GM18507 (cell line): ENCODE measurements around the gene MRGPRE.

Source experiments
- DNase-seq: peaks from one replicate; pipeline ENCODE4 v3.0.0; 2011; ENCODE audit warnings: low read depth; ENCODE audit not compliant: insufficient read length; ENCODE audit errors: extremely low spot score
- FAIRE-seq: peaks from 2 replicates; lab custom pipeline; 2011; peaks lifted over from hg19 to GRCh38; lab: Jason Lieb, UNC

Gene MRGPRE

GRCh38 chr11:3199537-3200295 lies 32.5 kb downstream of the MRGPRE start:
- FAIRE-seq (no peak), DNase-seq (no peak)

- FAIRE-seq (no peak), DNase-seq (no peak)
These were observed 33.4 kb downstream of the MRGPRE start for GRCh38 chr11:3198815-3199214.

- DNase-seq (no peak), FAIRE-seq (no peak)
These were observed 34.2 kb downstream of the MRGPRE start for GRCh38 chr11:3197878-3198528.

- DNase-seq (no peak), FAIRE-seq (no peak)
These were observed 35.0 kb downstream of the MRGPRE start for GRCh38 chr11:3197044-3197695.

GRCh38 chr11:3196161-3197043 lies 35.8 kb downstream of the MRGPRE start:
- DNase-seq, result no peak
- FAIRE-seq, result no peak

- DNase-seq (no peak), FAIRE-seq (no peak)
These were observed 36.7 kb downstream of the MRGPRE start for GRCh38 chr11:3195251-3196160.

GRCh38 chr11:3194016-3194816 lies 38.0 kb downstream of the MRGPRE start:
- no peak for DNase-seq
- FAIRE-seq, result no peak

- FAIRE-seq (no peak), DNase-seq (no peak)
These were observed 38.7 kb downstream of the MRGPRE start for GRCh38 chr11:3193373-3194015.

- FAIRE-seq, result no peak
- DNase-seq, result no peak
These were observed 39.5 kb downstream of the MRGPRE start for GRCh38 chr11:3192511-3193372.

- DNase-seq (no peak), FAIRE-seq (no peak)
These were observed 40.5 kb downstream of the MRGPRE start for GRCh38 chr11:3191586-3192324.

- DNase-seq (no peak), FAIRE-seq (no peak)
These were observed 41.6 kb downstream of the MRGPRE start for GRCh38 chr11:3190600-3190999.

GRCh38 chr11:3189886-3190583 lies 42.2 kb downstream of the MRGPRE start:
- FAIRE-seq, result no peak
- no peak for DNase-seq

GRCh38 chr11:3189196-3189843 lies 42.9 kb downstream of the MRGPRE start:
- no peak for FAIRE-seq
- no peak for DNase-seq

- DNase-seq (no peak), FAIRE-seq (no peak)
These were observed 43.6 kb downstream of the MRGPRE start for GRCh38 chr11:3188496-3189195.
